HG03469 (cell line): Measurements from ENCODE around the gene DENND1C.
"Not testable (repeated sequence)": the region's sequence is repeated elsewhere in the genome, so short reads cannot be mapped to it uniquely, and the experiment has no call there.

Source experiments
- ATAC-seq: cut with Tn5 transposase; IDR thresholded peaks from one replicate; pipeline ENCODE4 v1.9.1; 2021; ENCODE audit warnings: mild to moderate bottlenecking, moderate library complexity, moderate number of reproducible peaks; ENCODE audit not compliant: unreplicated experiment

The DENND1C gene

DNA sequence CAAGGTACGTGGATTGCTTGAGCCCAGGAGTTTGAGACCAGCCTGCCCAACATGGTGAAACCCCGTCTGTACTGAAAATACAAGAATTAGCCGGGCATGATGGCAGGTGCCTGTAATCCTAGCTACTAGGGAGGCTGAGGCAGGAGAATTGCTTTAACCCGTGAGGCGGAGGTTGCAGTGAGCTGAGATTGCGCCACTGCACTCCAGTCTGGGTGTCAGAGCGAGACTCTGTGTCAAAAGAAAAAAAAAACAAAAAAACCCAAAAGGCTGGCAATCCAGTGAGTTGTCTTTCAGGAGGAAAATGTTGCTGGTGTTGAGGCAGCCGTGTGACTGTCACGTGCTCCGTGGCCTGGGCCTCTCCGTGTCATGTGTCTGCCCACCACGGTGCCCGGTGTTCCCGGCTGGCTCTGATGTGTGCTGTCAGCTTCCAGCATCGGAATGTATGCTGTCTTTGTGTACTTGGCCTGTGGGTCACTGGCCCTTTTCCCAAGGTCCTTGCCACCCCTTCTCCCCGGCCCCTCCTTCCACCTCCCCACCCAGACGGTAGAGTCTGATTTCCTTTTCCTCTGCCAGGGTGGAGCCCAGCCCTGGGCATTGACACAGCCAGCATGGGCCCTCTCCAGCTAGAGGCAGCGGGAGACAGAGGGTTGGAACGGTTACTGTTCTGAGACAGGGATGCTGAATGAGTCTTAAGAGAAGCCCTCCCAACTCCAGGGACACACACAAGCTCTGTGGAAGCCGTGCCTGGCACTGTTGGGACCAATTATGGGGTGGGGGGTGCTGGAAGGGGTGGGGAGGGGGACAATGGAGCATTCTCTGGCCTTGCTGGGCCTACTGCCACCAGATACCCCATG, 27.8 kb upstream of the DENND1C start:
- no peak for ATAC-seq

DNA sequence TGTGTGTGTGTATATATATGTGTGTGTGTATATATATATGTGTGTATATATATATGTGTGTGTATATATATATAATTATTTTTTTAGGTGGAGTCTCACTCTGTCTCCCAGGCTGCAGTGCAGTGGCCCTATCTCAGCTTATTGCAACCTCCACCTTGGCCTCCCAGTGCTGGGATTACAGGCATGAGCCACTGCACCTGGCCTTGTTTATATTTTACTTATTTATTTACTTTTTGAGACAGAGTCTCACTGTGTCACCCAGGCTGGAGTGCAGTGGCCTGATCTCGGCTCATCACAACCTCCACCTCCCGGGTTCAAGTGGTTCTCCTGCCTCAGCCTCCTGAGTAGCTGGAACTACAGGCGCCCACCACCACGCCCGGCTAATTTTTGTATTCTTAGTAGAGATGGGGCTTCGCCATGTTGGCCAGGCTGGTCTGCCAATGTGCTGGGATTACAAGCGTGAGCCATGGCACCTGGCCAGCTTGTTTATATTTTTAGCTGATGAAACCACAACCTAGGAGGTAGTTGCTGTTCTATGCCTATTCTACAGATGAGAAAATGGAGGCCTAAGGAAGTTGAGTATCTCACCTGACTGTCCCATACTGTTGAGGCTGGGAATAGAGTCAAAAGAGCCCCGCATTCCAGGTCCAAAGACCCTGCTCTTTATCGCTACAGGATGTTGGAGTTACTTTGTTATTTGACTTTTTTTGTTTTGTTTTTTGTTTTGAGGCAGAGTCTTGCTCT, 26.6 kb upstream of the DENND1C start:
- ATAC-seq: not testable (repeated sequence)

DNA sequence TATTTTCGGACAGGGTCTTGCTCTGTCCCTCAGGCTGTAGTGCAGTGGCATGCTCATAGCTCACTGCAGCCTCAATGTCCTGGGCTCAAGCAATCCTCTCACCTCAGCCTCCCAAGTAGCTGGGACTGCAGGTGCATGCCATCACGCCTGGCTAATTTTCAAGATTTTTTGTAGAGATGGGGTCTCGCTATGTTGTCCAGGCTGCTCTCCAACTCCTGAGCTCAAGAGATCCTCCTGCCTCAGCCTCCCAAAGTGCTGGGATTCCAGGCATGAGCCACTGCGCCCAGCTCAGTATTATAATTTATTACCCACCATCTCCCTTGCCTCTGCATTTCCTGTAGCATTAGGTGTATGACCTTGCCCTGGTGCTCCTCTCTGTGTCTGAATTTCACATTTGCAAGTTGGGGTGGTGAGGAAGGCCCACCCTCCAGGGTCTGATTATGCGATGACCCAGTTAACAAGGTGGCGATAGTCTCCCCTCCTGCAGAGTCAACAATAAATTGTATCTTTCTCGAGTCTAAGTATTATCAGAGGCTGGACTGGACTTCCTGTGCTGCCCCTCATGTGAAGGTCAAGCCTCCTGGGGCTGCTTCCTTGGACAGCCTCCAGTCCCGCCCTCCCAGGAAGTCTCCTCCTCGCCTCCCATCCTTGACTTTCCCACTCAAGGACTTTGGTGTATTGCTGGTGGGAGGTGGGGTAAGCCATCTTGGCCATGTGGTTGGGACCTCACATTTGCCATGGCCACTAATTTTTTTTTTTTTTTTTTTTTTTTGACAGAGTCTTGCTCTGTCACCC, 22.0 kb upstream of the DENND1C start:
- no peak for ATAC-seq

DNA sequence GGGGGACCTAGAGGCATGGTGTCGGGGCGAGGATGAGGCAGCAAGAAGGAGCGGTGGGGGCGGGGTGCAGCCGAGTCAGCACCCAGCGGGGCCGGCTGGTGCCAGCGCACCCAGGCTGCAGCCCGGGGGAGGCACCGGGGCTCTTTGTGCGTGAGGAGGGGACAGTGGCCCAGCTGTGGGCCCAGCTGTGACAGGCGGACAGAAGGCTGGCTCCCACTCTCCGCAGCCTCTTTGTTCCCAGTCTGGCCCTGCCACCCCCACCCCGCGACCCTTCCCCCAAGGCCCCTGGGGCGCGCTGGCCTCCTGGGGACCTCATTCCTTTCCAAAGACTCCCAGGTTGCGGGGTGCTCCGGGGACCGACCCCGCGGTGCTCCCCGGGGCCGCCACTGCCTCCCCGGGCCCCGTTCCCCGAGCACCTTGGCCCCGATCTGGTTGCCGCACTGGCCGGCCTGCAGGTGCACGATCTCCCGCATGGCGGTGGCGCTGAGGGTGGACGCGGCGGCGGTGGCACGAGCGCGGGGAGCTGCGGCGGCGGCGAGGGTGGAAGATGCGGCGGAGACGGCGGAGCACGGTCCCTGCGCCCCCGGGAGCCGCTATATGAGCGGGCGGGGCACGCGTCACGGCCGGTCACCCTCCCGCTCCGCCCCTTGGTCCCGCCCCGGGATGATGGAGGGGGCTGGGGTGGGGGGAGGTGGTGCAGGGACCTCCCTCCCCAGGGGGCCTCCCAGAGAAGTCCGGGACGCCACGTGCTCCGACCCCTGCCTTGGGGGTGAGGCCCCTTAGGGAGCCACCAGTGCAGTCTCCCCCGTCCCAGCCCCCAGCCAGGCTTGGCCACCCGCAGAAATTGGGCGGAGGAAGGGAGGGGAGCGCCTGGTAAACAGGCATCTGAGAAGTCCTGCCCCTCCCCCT, 20.4 kb upstream of the DENND1C start, which contains the start of gene TUBB4A:
Gene TUBB4A (minus strand): TSS at position 570 of the 909 bp plus-strand sequence. CDS start 97 bp downstream, at position 473.
- no peak for ATAC-seq

DNA sequence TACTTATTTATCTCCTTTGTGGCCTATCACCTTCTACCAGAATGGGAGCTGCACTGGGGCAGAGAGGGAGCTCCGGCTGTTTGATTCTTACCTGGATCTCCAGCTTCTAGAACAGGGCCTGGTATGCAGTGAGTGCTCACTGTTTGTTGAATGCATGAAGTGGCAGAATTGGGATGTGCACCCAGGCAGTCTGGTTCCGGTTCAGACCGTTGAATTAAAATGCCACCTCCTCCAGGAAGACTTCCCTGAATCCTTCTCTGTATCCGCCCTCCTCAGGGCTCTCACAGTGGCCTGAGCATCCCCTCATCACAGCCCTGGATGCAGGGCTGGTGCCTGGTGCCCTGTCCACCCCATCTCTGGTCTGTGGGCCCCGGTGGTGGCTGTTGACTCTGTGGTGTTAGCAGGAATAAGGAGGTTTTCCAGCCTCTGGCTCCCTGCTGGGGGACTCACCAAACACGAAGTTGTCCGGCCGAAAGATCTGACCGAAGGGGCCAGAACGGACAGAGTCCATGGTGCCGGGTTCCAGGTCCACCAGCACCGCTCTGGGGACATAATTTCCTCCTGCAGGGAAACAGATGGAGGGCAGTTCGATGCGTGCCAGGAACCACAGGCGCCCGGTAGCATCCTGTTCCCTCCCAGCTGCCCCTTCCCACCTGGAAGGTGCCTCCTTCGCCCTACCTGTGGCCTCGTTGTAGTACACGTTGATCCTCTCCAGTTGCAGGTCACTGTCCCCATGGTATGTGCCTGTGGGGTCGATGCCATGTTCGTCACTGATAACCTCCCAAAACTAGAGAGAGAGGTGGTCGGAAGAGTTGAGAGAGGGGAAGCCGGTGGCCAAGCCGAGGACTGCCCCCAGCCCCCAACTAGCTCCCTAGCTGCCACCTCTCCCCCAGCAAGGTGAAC, 19.5 kb upstream of the DENND1C start:
- no peak for ATAC-seq

DNA sequence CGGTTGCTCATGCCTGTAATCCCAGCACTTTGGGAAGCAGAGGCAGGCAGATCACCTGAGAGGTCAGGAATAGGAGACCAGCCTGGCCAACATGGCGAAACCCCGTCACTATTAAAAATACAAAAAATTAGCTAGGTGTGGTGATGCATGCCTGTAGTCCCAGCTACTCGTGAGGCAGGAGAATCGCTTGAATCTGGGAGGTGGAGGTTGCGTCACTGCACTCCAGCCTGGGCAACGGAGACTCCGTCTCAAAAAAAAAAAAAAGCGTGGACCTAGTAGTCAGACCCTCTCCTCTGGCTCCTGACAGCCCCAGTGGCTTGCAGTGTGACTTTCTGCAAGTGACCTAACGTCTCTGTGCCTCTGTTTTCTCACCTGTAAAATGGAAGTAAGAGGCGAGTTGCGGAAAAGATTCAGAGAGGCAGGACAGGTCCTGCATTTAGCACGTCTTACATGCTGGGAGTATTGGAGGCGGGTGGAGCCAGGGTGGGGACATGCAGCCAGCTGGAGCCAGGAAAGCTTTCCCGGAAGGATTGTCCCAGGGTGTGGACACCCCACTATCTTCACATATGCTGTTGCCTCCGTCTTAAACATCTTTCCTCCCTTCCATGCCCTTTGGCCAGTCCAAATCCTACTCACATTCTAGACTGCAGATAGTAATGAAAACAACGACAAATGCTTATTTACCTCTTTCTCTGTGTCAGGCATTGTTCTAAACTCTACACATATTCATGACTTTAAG, 17.6 kb upstream of the DENND1C start:
- no peak for ATAC-seq

DNA sequence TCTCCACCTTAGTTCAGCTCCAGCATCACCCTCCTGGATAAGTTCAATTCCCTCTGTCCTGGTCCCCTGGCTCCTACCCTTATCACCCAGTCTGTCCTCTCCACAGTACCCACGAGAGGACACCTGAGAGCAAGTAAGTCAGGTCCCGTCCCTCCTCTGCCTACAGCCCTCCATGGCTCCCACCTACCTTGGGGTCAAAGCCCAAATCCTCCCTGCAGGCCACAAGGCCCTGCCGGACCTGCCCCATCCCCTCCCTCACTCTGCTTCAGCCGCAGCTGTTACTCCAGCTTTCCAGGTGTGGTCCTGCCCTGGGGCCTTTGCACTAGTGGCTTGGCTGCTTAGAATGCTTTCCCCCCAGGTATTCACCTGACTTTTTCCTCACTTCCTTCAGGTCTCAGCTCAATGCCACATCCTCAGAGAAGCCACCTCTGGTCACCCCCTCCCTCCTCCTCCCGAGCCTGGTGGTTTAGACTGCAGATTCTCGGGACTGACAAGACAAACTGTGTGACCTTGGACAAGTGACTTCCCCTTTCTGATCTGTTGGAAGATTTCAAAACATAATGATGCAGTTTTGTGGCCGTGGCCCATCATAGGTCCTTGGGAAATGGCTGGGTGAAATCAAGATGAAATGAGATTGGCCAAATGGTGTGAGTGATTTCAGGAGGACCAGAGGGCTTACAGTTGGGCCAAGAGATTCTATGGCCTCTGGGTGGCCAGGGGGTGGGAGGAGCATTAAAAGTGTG, 16.9 kb upstream of the DENND1C start:
- ATAC-seq: no peak

DNA sequence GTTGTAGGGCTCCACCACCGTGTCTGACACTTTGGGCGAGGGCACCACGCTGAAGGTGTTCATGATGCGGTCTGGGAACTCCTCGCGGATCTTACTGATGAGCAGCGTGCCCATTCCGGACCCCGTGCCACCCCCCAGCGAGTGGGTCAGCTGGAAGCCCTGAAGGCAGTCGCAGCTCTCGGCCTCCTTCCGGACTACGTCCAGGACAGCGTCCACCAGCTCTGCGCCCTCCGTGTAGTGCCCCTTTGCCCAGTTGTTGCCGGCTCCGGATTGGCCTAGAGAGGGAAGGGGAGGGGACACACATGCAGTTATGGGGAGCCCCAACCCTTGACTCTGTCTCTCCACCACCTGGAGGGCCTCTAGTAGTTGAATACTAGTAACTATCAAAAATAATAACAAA, 14.4 kb upstream of the DENND1C start:
- ATAC-seq: no peak

DNA sequence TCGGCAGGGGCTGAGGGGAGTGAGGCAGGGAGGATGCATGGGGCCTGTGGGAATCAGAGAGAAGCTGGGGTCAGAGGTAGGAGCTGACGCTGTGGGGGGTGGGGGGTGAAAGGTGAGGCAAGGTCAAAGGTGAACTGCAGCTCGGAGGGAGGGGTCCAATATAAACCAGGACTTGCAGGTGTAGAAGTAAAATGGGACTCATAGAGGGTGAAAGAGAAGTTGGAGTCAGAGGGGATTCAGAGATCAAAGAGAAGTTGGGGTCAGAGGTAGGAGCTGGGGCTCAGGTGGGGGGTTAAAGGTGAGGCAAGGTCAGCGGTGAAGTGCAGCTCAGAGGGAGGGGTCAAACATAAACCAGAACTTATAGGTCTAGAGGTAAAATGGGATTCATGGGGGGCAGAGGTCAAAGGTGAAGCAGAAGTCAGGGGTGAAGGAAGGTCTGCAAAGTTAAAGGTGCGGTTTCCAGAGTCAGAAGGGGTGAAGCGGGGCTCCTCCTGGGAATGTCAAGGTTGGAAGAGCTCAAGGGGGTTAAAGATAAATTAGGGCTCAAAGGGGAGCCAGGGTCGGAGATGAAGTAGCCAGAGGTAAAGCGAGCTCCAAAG, 12.9 kb upstream of the DENND1C start:
- ATAC-seq: no peak

DNA sequence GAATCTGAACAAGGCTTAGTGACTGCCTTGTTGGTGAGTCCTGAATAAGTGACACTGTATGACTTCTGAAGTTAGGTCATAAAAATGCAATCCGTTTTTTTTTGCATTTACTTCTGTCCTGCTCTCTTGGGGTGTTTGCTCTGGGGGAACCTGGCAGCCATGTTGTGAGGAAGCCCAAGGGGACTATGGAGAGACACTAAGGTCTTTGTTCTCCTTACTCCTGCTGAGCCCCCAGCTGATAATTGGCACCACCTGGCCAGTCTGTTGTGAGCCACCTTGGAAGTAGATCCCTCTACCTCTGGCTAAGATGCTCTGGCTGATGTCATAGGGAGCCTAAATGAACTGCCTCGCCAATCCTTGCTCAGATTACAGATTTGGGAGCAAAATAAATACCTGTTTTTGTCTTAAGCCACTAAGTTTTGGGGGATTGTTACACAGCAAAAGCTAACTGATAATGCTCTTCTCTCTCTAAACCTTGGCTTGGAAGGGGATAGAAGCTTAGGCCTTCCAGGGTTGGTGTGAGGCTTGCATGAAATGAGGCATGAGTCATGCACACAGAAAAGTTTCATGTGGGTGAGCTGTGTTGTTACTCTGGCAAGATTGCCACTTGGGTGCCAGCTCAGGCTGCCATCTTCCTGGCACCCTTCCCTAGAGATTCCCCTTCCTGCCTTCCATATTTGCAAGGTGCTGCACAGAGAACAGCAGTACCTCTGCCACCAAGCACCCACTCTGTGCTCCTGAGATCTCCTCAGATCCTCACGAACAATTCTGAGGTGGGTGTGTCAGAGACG, 10.4 kb upstream of the DENND1C start:
- ATAC-seq: no peak

DNA sequence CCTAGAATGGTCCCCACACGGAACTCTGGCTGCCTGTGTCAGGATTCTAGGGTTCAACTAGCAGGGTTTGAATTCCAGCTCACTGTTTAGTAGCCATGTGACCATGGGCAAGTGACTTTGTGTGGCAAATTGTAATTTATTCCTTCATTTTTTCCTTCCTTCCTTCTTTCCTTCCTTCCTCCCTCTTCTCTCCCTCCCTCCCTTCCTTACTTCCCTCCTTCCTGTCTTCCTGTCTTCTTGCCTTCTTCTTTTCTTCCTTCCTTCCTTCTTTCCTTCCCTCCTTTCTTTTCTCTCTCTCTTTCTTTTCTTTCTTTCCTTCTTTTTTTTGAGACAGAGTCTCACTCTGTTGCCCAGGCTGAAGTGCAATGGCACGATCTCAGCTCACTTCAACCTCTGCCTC, 8.5 kb upstream of the DENND1C start:
- ATAC-seq: no peak

DNA sequence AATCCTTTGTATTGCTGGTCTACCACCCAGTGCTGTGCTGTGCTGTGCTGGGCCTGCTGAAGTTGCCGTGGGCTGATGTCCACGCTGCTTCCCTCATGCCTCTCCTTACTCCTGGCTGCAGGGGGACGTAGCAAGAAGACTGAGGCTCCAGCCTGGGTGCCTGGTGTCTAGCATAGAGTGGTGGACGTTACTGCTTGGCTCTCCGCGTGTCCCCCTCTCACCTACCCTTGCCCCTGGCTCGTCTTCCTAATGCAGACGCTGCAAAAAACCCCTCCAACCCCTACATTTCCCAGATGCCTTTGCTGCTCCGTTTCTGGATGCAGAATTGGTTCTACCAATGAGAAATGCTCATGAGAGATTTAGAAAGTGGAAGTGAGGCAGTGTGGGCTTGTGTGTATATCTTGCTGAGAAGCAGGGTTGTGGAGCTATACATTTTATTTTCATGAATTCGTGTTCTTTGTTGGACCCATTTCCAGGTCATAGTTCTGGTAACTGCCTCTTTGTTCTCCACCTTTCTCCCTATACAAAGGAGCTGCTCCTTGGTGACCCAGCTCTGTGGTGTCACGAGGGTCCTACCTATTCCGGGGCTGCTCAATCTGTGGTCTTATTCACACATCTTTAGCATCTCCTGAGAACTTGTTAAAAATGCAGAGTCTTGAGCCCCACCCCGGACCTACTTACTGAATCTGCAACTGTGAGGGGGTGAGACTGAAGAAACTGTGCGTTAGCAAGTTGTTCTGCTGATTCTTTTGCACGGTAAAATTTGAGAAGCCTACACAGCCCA, 7.9 kb upstream of the DENND1C start:
- no peak for ATAC-seq

DNA sequence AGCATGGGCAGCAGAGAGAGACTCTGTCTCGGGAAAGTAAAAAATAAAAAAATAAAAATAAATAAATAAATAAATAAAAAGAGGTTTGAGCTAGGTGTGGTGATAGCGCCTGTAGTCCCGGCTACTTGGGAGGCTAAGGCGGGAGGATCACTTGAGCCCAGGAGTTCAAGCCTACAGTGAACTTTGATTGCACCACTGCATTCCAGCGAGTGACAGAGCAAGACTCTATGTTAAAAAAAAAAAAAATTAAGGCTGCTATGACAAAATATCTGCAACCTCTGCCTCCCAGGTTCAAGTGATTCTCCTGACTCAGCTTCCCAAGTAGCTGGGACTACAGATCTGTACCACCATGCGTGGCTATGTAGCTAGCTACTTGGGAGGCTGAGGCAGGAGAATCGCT, 3.2 kb upstream of the DENND1C start:
- ATAC-seq: no peak

DNA sequence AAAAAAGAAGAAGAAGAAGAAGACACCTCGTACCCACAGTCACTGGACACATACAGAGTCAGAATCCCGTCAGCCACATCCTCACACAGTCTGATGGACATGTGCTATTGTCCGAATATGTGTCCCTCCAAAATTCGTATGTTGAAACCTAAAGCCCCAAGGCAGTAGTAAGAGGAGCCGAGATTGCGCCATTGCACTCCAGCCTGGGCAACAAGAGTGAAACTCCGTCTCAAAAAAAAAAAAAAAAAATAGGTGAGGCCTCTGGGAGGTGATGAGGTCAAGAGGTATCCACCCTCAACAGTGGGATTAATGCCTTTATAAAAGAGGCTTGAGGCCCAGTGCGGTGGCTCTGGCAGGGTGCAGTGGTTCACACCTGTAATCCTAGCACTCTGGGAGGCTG, 2.6 kb upstream of the DENND1C start:
- no peak for ATAC-seq

DNA sequence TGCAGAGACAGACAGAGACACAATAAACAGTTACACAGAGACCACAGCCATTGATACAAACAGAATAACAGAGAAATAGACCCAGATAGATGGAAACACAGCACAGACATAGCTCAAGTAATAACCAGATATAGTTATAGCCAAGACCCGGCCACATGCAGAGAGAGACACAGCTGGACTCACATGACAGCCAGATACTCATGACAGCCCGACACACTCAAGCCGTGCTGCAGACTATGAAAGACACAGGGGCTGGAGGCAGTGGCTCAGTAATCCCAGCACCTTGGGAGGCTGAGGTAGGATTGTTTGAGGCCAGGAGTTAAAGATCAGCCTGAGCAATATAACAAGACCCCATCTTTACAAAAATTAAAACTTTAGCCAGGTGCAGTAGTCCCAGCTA, 1.6 kb upstream of the DENND1C start:
- no peak for ATAC-seq

DNA sequence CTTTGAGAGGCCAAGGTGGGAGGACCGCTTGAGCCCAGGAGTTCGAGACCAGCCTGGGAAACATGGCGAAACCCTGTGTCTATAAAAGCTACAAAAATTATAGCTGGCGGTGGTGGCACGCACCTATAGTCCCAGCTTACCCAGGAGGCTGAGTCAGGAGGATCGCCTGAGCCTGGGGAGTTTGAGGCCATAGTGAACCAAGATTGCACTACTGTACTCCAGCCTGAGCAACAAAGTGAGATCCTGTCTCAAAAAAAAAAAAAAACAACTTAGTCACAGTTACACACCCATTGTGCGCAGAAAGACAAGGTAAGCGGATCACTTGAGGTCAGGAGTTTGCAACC, 728 bp upstream of the DENND1C start:
- no peak for ATAC-seq
